Measurements from ENCODE around the gene FGFBP2. TPM values are rescaled to one million over a fixed set of nuclear protein-coding genes. Genes with fewer than 3 reads are reported as not detected.

Gene FGFBP2
- total RNA-seq, 1 donor from 2014 or later = not detected

- no peak overlapping the region for H3K27ac Mint-ChIP-seq (ENCODE audit: unreplicated experiment)
- no peak overlapping the region for H3K4me3 Mint-ChIP-seq (ENCODE audit: unreplicated experiment)
- peaks cover 5% of the 10 kb centered on the region for H3K9me3 Mint-ChIP-seq (ENCODE audit: unreplicated experiment)
- H3K4me1 Mint-ChIP-seq (ENCODE audit: unreplicated experiment) = no peaks in the 10 kb centered on the region
- peaks cover 10% of the 10 kb centered on the region for H3K36me3 Mint-ChIP-seq (ENCODE audit: low read depth, unreplicated experiment)
- TF ChIP-seq CTCF (IDR thresholded peaks at IDR 0.05; ENCODE audit: unreplicated experiment) = peak; percentile 96
- peak; percentile 85 for DNase-seq (ENCODE audit: low spot score)
- peaks cover 6% of the 10 kb centered on the region for H3K27me3 Mint-ChIP-seq (ENCODE audit: unreplicated experiment)
Observed at GRCh38 chr4:15956179-15956850, 6.7 kb downstream of the FGFBP2 start.

GRCh38 chr4:15955670-15956069 is 7.3 kb downstream of the FGFBP2 start:
- Mint-ChIP-seq H3K36me3 (ENCODE audit: low read depth, unreplicated experiment) (peaks cover 10% of the 10 kb centered on the region), H3K4me3 (ENCODE audit: unreplicated experiment) (no peak overlapping the region), H3K27me3 (ENCODE audit: unreplicated experiment) (peaks cover 6% of the 10 kb centered on the region), H3K9me3 (ENCODE audit: unreplicated experiment) (peaks cover 5% of the 10 kb centered on the region), H3K27ac (ENCODE audit: unreplicated experiment) (no peak overlapping the region), H3K4me1 (ENCODE audit: unreplicated experiment) (no peaks in the 10 kb centered on the region)
- DNase-seq (ENCODE audit: low spot score) = no peak
- no peak for TF ChIP-seq CTCF (IDR thresholded peaks at IDR 0.05; ENCODE audit: unreplicated experiment)

GRCh38 chr4:15953625-15954024 is 9.3 kb downstream of the FGFBP2 start:
- Mint-ChIP-seq H3K9me3 (ENCODE audit: unreplicated experiment) (peaks cover 5% of the 10 kb centered on the region), H3K36me3 (ENCODE audit: low read depth, unreplicated experiment) (peaks cover 10% of the 10 kb centered on the region), H3K4me1 (ENCODE audit: unreplicated experiment) (no peaks in the 10 kb centered on the region), H3K4me3 (ENCODE audit: unreplicated experiment) (no peak overlapping the region), H3K27ac (ENCODE audit: unreplicated experiment) (no peak overlapping the region), H3K27me3 (ENCODE audit: unreplicated experiment) (peaks cover 5% of the 10 kb centered on the region)
- no peak for DNase-seq (ENCODE audit: low spot score)
- TF ChIP-seq CTCF (IDR thresholded peaks at IDR 0.05; ENCODE audit: unreplicated experiment) = no peak

GRCh38 chr4:15951781-15952180 is 11.2 kb downstream of the FGFBP2 start:
- no peaks in the 10 kb centered on the region for H3K4me1 Mint-ChIP-seq (ENCODE audit: unreplicated experiment)
- H3K36me3 Mint-ChIP-seq (ENCODE audit: low read depth, unreplicated experiment) = peaks cover 10% of the 10 kb centered on the region

More at GRCh38 chr4:15951781-15952180, 11.2 kb downstream of the FGFBP2 start:
- Mint-ChIP-seq H3K27me3 (ENCODE audit: unreplicated experiment) (peaks cover 6% of the 10 kb centered on the region), H3K9me3 (ENCODE audit: unreplicated experiment) (peaks cover 5% of the 10 kb centered on the region), H3K27ac (ENCODE audit: unreplicated experiment) (no peak overlapping the region), H3K4me3 (ENCODE audit: unreplicated experiment) (no peak overlapping the region)
- TF ChIP-seq CTCF (IDR thresholded peaks at IDR 0.05; ENCODE audit: unreplicated experiment) = no peak
- no peak for DNase-seq (ENCODE audit: low spot score)

All from endothelial cell (in vitro differentiated cells).